ENCODE data around the gene ALK. TPM values are rescaled to one million over a fixed set of nuclear protein-coding genes. Genes with fewer than 3 reads are reported as not detected.

The ALK gene
- total and polyA plus RNA-seq, 2 donors (not counting 1 experiment from before 2014, with no cell fraction given) = not detected

- POLR2A ChIA-PET = no interaction called here
- H3K9me3 ChIP-seq (ENCODE audit: control extremely low read depth in 1 of 3, control insufficient read depth in 2 of 3, insufficient read depth in 1 of 3, low read length in 2 of 3) = peaks cover 0 to 2% (median 0%) of the 10 kb centered on the region in 3 donors
- no peak overlapping the region for H3K9ac ChIP-seq (ENCODE audit: low read length)
- H4K20me1 ChIP-seq (ENCODE audit: control insufficient read depth, insufficient read depth, low read length, poor library complexity, severe bottlenecking) = no peaks in the 10 kb centered on the region
- no peak for ATAC-seq (ENCODE audit: low read depth)
- intact Hi-C loops (cut with micrococcal nuclease) = no loop called here
- H3K4me2 ChIP-seq (replicated peaks; ENCODE audit: low read depth, low read length, poor library complexity, severe bottlenecking) = no peak overlapping the region
- no peak overlapping the region for H3K4me3 Mint-ChIP-seq
- no peak for TF ChIP-seq EZH2 (IDR thresholded peaks at IDR 0.05; ENCODE audit: borderline replicate concordance, insufficient read depth, low read depth, low read length, poor library complexity, severe bottlenecking)
- TF ChIP-seq CTCF (IDR thresholded peaks at IDR 0.05) = no peak
- no peak overlapping the region for H3K27ac Mint-ChIP-seq
- H3K27me3 ChIP-seq (replicated peaks in 1 of 4; ENCODE audit: control extremely low read depth in 1 of 4, control insufficient read depth in 3 of 4, insufficient read depth in 4 of 4, low read length in 3 of 4) = no peaks in the 10 kb centered on the region
- H3K4me1 ChIP-seq (ENCODE audit: control insufficient read depth in 2 of 2, insufficient read depth in 2 of 2, low read length in 2 of 2) = no peaks in the 10 kb centered on the region
- no peak overlapping the region for H3K4me3 ChIP-seq (ENCODE audit: control extremely low read depth in 1 of 5, extremely low read depth in 1 of 5, insufficient read depth in 1 of 5, low read depth in 2 of 5, low read length in 4 of 5)
- H3K27ac ChIP-seq (ENCODE audit: low read length in 2 of 2) = no peak overlapping the region
- peaks cover 14% of the 10 kb centered on the region for H3K27me3 Mint-ChIP-seq
- no peaks in the 10 kb centered on the region for H3K36me3 ChIP-seq (replicated peaks in 1 of 2; ENCODE audit: control extremely low read depth in 1 of 2, control insufficient read depth in 1 of 2, extremely low read depth in 1 of 2, insufficient read depth in 2 of 2, low read length in 1 of 2)
- DNase-seq = no peak
- WGBS (ENCODE audit: insufficient coverage) = 100% methylated on average over 1 of the region's 3 CpGs
- no peak overlapping the region for H2AFZ ChIP-seq (ENCODE audit: insufficient read depth, low read depth, low read length, poor library complexity, severe bottlenecking)
- CTCF ChIA-PET = no interaction called here
- H3K9me3 Mint-ChIP-seq (ENCODE audit: insufficient read depth) = no peaks in the 10 kb centered on the region
- H3K79me2 ChIP-seq (ENCODE audit: control insufficient read depth, insufficient read depth, low read length) = no peaks in the 10 kb centered on the region
- H3K4me1 Mint-ChIP-seq = no peaks in the 10 kb centered on the region
Measured at GRCh38 chr2:29610569-29610968, 310.8 kb downstream of the ALK start.

- Mint-ChIP-seq H3K9me3 (ENCODE audit: insufficient read depth) (no peaks in the 10 kb centered on the region), H3K4me3 (no peak overlapping the region), H3K4me1 (no peaks in the 10 kb centered on the region), H3K27ac (no peak overlapping the region), H3K27me3 (peaks cover 6% of the 10 kb centered on the region)
- POLR2A ChIA-PET = no interaction called here
- Histone ChIP-seq H3K27me3 (replicated peaks in 1 of 4; ENCODE audit: control extremely low read depth in 1 of 4, control insufficient read depth in 3 of 4, insufficient read depth in 4 of 4, low read length in 3 of 4) (no peaks in the 10 kb centered on the region), H3K27ac (ENCODE audit: low read length in 2 of 2) (no peak overlapping the region), H3K79me2 (ENCODE audit: control insufficient read depth, insufficient read depth, low read length) (no peaks in the 10 kb centered on the region), H4K20me1 (ENCODE audit: control insufficient read depth, insufficient read depth, low read length, poor library complexity, severe bottlenecking) (no peaks in the 10 kb centered on the region), H2AFZ (ENCODE audit: insufficient read depth, low read depth, low read length, poor library complexity, severe bottlenecking) (no peak overlapping the region), H3K4me1 (ENCODE audit: control insufficient read depth in 2 of 2, insufficient read depth in 2 of 2, low read length in 2 of 2) (no peaks in the 10 kb centered on the region), H3K4me2 (replicated peaks; ENCODE audit: low read depth, low read length, poor library complexity, severe bottlenecking) (no peak overlapping the region), H3K9me3 (ENCODE audit: control extremely low read depth in 1 of 3, control insufficient read depth in 2 of 3, insufficient read depth in 1 of 3, low read length in 2 of 3) (peaks cover 0 to 2% (median 0%) of the 10 kb centered on the region in 3 donors), H3K36me3 (replicated peaks in 1 of 2; ENCODE audit: control extremely low read depth in 1 of 2, control insufficient read depth in 1 of 2, extremely low read depth in 1 of 2, insufficient read depth in 2 of 2, low read length in 1 of 2) (no peaks in the 10 kb centered on the region), H3K9ac (ENCODE audit: low read length) (no peak overlapping the region), H3K4me3 (ENCODE audit: control extremely low read depth in 1 of 5, extremely low read depth in 1 of 5, insufficient read depth in 1 of 5, low read depth in 2 of 5, low read length in 4 of 5) (no peak overlapping the region)
- 50% methylated on average over 1 of the region's 4 CpGs for WGBS (ENCODE audit: insufficient coverage)
- DNase-seq = no peak
- CTCF ChIA-PET = no interaction called here
- no peak for ATAC-seq (ENCODE audit: low read depth)
- TF ChIP-seq CTCF (IDR thresholded peaks at IDR 0.05) (no peak), EZH2 (IDR thresholded peaks at IDR 0.05; ENCODE audit: borderline replicate concordance, insufficient read depth, low read depth, low read length, poor library complexity, severe bottlenecking) (no peak)
- intact Hi-C loops (cut with micrococcal nuclease) = no loop called here
Measured at GRCh38 chr2:29607038-29607420, 314.4 kb downstream of the ALK start.
